ENCODE results near the gene TTLL3. TPM values are rescaled to one million over a fixed set of nuclear protein-coding genes. Genes with fewer than 3 reads are reported as not detected.
"Not testable (repeated sequence)": the region's sequence is repeated elsewhere in the genome, so short reads cannot be mapped to it uniquely, and the experiment has no call there.

Gene TTLL3
- total RNA-seq, 1 donor from 2014 or later = 37.3 TPM

- no peak for ATAC-seq
- intact Hi-C loops (cut with DNase I) = no loop called here
Observed at GRCh38 chr3:9838856-9839255, 28.8 kb downstream of the TTLL3 start.

GRCh38 chr3:9841015-9841414 lies 31.0 kb downstream of the TTLL3 start:
- TF ChIP-seq, protein P1, sequence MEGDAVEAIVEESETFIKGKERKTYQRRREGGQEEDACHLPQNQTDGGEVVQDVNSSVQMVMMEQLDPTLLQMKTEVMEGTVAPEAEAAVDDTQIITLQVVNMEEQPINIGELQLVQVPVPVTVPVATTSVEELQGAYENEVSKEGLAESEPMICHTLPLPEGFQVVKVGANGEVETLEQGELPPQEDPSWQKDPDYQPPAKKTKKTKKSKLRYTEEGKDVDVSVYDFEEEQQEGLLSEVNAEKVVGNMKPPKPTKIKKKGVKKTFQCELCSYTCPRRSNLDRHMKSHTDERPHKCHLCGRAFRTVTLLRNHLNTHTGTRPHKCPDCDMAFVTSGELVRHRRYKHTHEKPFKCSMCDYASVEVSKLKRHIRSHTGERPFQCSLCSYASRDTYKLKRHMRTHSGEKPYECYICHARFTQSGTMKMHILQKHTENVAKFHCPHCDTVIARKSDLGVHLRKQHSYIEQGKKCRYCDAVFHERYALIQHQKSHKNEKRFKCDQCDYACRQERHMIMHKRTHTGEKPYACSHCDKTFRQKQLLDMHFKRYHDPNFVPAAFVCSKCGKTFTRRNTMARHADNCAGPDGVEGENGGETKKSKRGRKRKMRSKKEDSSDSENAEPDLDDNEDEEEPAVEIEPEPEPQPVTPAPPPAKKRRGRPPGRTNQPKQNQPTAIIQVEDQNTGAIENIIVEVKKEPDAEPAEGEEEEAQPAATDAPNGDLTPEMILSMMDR (IDR thresholded peaks at IDR 0.05) = no peak
- DNase-seq (no peak), ATAC-seq (no peak)
- H3K27ac ChIP-seq = no peak overlapping the region
- no peaks in the 10 kb centered on the region for H3K27me3 ChIP-seq
- intact Hi-C loops (cut with DNase I) = no loop called here
- peaks cover 38% of the 10 kb centered on the region for H3K36me3 ChIP-seq
- H3K9me3 ChIP-seq = no peaks in the 10 kb centered on the region
- H3K4me3 ChIP-seq = no peak overlapping the region
- peaks cover 15% of the 10 kb centered on the region for H3K4me1 ChIP-seq

More at GRCh38 chr3:9838856-9839255, 28.8 kb downstream of the TTLL3 start:
- TF ChIP-seq, protein P1 (IDR thresholded peaks at IDR 0.05) = no peak
- Histone ChIP-seq H3K27me3 (no peaks in the 10 kb centered on the region), H3K36me3 (peaks cover 38% of the 10 kb centered on the region), H3K27ac (no peak overlapping the region), H3K4me3 (no peak overlapping the region), H3K9me3 (no peaks in the 10 kb centered on the region), H3K4me1 (peaks cover 10% of the 10 kb centered on the region)
- no peak for DNase-seq

- Histone ChIP-seq H3K36me3 (peaks cover 31% of the 10 kb centered on the region), H3K27ac (peak within 1 kb of the TSS; percentile 80), H3K27me3 (no peaks in the 10 kb centered on the region), H3K4me1 (peaks cover 15% of the 10 kb centered on the region), H3K9me3 (no peaks in the 10 kb centered on the region), H3K4me3 (peak within 1 kb of the TSS; percentile 93)
- TF ChIP-seq, protein P1 (IDR thresholded peaks at IDR 0.05) = no peak
- ATAC-seq (peak; percentile 99), DNase-seq (peak; percentile 98)
- intact Hi-C loops (cut with DNase I) = no loop called here
Observed at GRCh38 chr3:9843715-9844438, 33.8 kb downstream of the TTLL3 start, which contains the start of gene RPUSD3. Gene RPUSD3 (minus strand): TSS chr3:9844008. CDS start chr3:9843990, 18 bp downstream.

DNA sequence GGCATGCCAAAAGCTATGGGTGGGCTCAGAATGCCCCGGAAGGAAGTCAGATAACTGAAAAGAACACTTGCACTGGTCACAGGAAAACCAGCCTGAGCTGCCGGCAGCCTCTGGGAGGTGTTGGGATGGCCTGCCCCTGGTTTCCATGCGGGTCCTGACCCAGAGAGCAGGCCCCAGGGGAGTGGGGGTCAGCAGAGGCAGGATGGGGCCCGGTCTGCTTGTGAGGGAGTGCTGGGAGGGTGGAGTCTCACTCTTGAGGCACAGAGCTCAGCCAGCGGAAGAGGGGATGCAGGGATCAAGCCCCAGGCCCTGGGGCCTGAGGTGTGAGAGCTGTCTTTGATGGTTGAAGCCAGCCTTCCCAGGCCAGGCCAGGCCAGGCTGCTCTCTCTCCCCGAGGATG lies 36.2 kb downstream of the TTLL3 start:
- peaks cover 7% of the 10 kb centered on the region for H3K36me3 ChIP-seq
- H3K27ac ChIP-seq = no peak overlapping the region
- peaks cover 15% of the 10 kb centered on the region for H3K4me1 ChIP-seq
- H3K27me3 ChIP-seq = no peaks in the 10 kb centered on the region
- intact Hi-C loops (cut with DNase I) = no loop called here
- no peak for DNase-seq
- TF ChIP-seq, protein P1 (IDR thresholded peaks at IDR 0.05) = no peak
- ATAC-seq = no peak
- no peaks in the 10 kb centered on the region for H3K9me3 ChIP-seq
- no peak overlapping the region for H3K4me3 ChIP-seq

DNA sequence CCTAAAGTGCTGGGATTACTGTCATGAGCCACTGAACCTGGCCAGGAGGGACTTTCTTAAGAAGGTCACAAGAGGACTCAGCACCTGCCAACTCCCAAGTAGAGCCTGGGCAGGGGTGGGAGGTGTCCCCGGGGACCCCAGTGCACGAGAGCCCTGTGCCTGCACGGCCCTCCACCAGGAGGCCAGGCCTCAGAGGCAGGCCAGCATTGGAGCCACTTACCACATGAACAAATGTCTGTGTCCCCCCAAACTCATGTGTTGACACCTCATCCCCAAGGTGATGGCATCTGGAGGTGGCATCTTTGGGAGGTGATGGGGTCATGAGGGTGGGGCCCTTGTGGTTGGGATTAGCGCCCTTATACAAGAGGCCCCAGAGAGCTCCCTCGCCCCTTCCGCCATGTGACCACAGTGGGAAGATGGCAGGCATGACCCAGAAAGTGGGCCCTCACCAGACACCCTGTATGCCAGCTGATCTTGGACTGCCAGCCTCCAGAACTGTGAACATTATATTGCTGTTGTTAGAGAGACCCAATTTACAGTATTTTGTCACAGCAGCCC lies 36.9 kb downstream of the TTLL3 start:
- intact Hi-C loops (cut with DNase I) = no loop called here
- no peak for DNase-seq

GRCh38 chr3:9847870-9848269 lies 37.8 kb downstream of the TTLL3 start:
- not testable (repeated sequence) for DNase-seq

More for the DNA sequence above, 36.9 kb downstream of the TTLL3 start:
- no peak for ATAC-seq
- Histone ChIP-seq H3K4me3 (no peak overlapping the region), H3K4me1 (peaks cover 15% of the 10 kb centered on the region), H3K27me3 (no peaks in the 10 kb centered on the region), H3K36me3 (no peaks in the 10 kb centered on the region), H3K9me3 (no peaks in the 10 kb centered on the region), H3K27ac (no peak overlapping the region)
- TF ChIP-seq, protein P1 (IDR thresholded peaks at IDR 0.05) = no peak

More at GRCh38 chr3:9847870-9848269, 37.8 kb downstream of the TTLL3 start:
- H3K27ac ChIP-seq; intact Hi-C loops (cut with DNase I); H3K4me3 ChIP-seq; H3K27me3 ChIP-seq; H3K9me3 ChIP-seq; H3K36me3 ChIP-seq; ATAC-seq: not testable (repeated sequence)
- H3K4me1 ChIP-seq = peaks cover 15% of the 10 kb centered on the region

Data from upper lobe of right lung (tissue), 1 donor.